DOHH2 (cell line): ENCODE results near the gene TMEM82.

Experiments
- H3F3A ChIP-seq: fragments of 200-600 bp; sonication (generic), shearing (Covaris generic); 2 replicates; pipeline ENCODE4 v1.6.0; 2016; ENCODE audit warnings: antibody characterized with exemption, mild to moderate bottlenecking; ENCODE audit not compliant: control insufficient read depth, insufficient read depth
- H3K27ac ChIP-seq: fragments of 200-600 bp; sonication (generic); 2 replicates; pipeline ENCODE4 v1.5.1; 2014; ENCODE audit warnings: low read depth, mild to moderate bottlenecking, low read length, moderate library complexity
- H3K27me3 ChIP-seq: fragments of 200-600 bp; sonication (generic); 2 replicates; pipeline ENCODE4 v1.6.1; 2014; ENCODE audit warnings: mild to moderate bottlenecking, low read length, mixed read lengths; ENCODE audit not compliant: control insufficient read depth
- H3K36me3 ChIP-seq: fragments of 200-600 bp; sonication (generic); 2 replicates; pipeline ENCODE4 v1.6.1; 2014; ENCODE audit warnings: mild to moderate bottlenecking, low read length, moderate library complexity, mixed read lengths; ENCODE audit not compliant: control insufficient read depth
- H3K4me1 ChIP-seq: fragments of 200-600 bp; sonication (generic); 2 replicates; pipeline ENCODE4 v1.6.1; 2014; ENCODE audit warnings: mild to moderate bottlenecking, low read length, mixed read lengths; ENCODE audit not compliant: control insufficient read depth
- H3K4me2 ChIP-seq: fragments of 200-600 bp; sonication (generic); 2 replicates; pipeline ENCODE4 v1.6.0; 2014; ENCODE audit warnings: mild to moderate bottlenecking, low read length, moderate library complexity
- H3K4me3 ChIP-seq: fragments of 200-600 bp; sonication (generic); 2 replicates; pipeline ENCODE4 v1.5.1; 2014; ENCODE audit warnings: mild to moderate bottlenecking, low read length, mixed read lengths
- H3K79me2 ChIP-seq: fragments of 200-600 bp; sonication (generic); 2 replicates; pipeline ENCODE4 v1.6.1; 2014; ENCODE audit warnings: mild to moderate bottlenecking, low read length, mixed read lengths; ENCODE audit not compliant: control insufficient read depth
- H3K9me2 ChIP-seq: fragments of 200-600 bp; sonication (generic); replicated peaks from 2 replicates; pipeline ENCODE4 v1.6.1; 2014; ENCODE audit warnings: mild to moderate bottlenecking, low read length, mixed read lengths; ENCODE audit not compliant: control insufficient read depth
- H3K9me3 ChIP-seq: fragments of 200-600 bp; sonication (generic); 2 replicates; pipeline ENCODE4 v1.6.1; 2014; ENCODE audit warnings: antibody characterized with exemption, low read length, mixed read lengths; ENCODE audit not compliant: control insufficient read depth, insufficient read depth
- H4K20me1 ChIP-seq: fragments of 200-600 bp; sonication (generic); 2 replicates; pipeline ENCODE4 v1.6.0; 2014; ENCODE audit warnings: low read depth, mild to moderate bottlenecking, antibody characterized with exemption, low read length, moderate library complexity; ENCODE audit not compliant: control insufficient read depth, insufficient read depth
- EZH2phosphoT487 ChIP-seq: fragments of 200-600 bp; sonication (generic); IDR thresholded peaks from 2 replicates; pipeline ENCODE4 v1.6.1; 2017; ENCODE audit warnings: borderline replicate concordance, mild to moderate bottlenecking, antibody characterized with exemption, low read length, moderate library complexity, mixed read lengths
- TF ChIP-seq, protein P1 (sequence below): fragments of 200-600 bp; sonication (generic); IDR thresholded peaks from one replicate; pipeline ENCODE4 v1.5.1; 2014; ENCODE audit warnings: antibody characterized with exemption, mild to moderate bottlenecking, low read depth, low read length; ENCODE audit not compliant: poor library complexity, severe bottlenecking

Gene TMEM82

GRCh38 chr1:15742339-15742801, at the start of gene TMEM82:
Gene TMEM82 (plus strand): TSS chr1:15742499. CDS start chr1:15742560, 61 bp downstream.
- no peaks in the 10 kb centered on the region for H3K36me3 ChIP-seq
- no peaks in the 10 kb centered on the region for H3K27me3 ChIP-seq
- no peak for TF ChIP-seq EZH2phosphoT487
- TF ChIP-seq, protein P1, sequence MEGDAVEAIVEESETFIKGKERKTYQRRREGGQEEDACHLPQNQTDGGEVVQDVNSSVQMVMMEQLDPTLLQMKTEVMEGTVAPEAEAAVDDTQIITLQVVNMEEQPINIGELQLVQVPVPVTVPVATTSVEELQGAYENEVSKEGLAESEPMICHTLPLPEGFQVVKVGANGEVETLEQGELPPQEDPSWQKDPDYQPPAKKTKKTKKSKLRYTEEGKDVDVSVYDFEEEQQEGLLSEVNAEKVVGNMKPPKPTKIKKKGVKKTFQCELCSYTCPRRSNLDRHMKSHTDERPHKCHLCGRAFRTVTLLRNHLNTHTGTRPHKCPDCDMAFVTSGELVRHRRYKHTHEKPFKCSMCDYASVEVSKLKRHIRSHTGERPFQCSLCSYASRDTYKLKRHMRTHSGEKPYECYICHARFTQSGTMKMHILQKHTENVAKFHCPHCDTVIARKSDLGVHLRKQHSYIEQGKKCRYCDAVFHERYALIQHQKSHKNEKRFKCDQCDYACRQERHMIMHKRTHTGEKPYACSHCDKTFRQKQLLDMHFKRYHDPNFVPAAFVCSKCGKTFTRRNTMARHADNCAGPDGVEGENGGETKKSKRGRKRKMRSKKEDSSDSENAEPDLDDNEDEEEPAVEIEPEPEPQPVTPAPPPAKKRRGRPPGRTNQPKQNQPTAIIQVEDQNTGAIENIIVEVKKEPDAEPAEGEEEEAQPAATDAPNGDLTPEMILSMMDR, result no peak
- H3K9me3 ChIP-seq, result no peaks in the 10 kb centered on the region
- H3K9me2 ChIP-seq, result no peaks in the 10 kb centered on the region
- H3K27ac ChIP-seq, result no peak within 1 kb of the TSS
- H3K79me2 ChIP-seq, result no peaks in the 10 kb centered on the region
- no peaks in the 10 kb centered on the region for H3F3A ChIP-seq
- no peak within 1 kb of the TSS for H3K4me2 ChIP-seq
- H3K4me3 ChIP-seq, result no peak within 1 kb of the TSS
- no peaks in the 10 kb centered on the region for H3K4me1 ChIP-seq
- H4K20me1 ChIP-seq, result no peaks in the 10 kb centered on the region

GRCh38 chr1:15693371-15693770, 48.9 kb upstream of the TMEM82 start:
- Histone ChIP-seq H3K9me2 (no peaks in the 10 kb centered on the region), H3K27me3 (no peaks in the 10 kb centered on the region), H3K9me3 (no peaks in the 10 kb centered on the region), H3K36me3 (peaks cover 4% of the 10 kb centered on the region; the same call in 1 of the 2 replicates), H3K27ac (no peak overlapping the region), H3K4me1 (peaks cover 23% of the 10 kb centered on the region), H3K4me3 (no peak overlapping the region), H3F3A (peaks cover 10% of the 10 kb centered on the region; the same call in 1 of the 2 replicates), H4K20me1 (0 out of 2 replicates have a peak, but pooled peaks cover 2% of the 10 kb centered on the region), H3K4me2 (no peak overlapping the region), H3K79me2 (peaks cover 71% of the 10 kb centered on the region)
- TF ChIP-seq, protein P1, result no peak
- no peak for TF ChIP-seq EZH2phosphoT487

DNA sequence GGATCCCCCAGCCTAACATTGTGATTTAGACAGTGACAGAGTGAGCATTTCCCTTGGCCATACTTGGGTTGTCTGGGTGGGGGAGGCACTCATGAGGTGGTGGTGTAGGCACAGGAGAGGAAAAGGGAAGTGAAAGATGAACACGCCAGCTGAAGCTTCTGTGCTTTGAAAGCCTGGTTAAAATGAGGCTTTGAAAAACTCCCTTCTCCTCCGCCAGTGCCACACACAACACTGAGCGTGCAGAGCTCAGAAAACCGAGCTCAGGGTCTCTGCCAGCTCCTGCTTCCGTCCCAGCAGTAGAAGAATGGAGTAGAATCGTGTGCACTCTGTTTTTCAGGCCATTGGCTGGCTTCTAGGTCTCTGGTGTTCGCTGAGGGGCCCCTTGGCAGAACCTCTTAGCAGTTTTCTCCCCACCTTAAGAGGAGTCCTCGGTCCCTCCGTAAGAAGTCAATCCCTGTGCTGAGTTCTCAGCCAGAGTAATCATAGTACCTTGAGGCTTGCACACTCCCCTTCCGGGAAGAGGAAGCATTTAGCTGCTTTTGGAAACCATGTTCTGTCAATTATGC, 45.3 kb upstream of the TMEM82 start:
- no peaks in the 10 kb centered on the region for H3K27me3 ChIP-seq
- peak overlapping the region; percentile 88 for H3K27ac ChIP-seq
- peak overlapping the region; percentile 66 for H3K4me3 ChIP-seq
- 0 out of 2 replicates have a peak, but pooled peaks cover 2% of the 10 kb centered on the region for H4K20me1 ChIP-seq
- peaks cover 4% of the 10 kb centered on the region; the same call in 1 of the 2 replicates for H3K36me3 ChIP-seq
- TF ChIP-seq, protein P1, result no peak
- TF ChIP-seq EZH2phosphoT487, result no peak
- H3F3A ChIP-seq, result peaks cover 10% of the 10 kb centered on the region; the same call in 1 of the 2 replicates
- H3K79me2 ChIP-seq, result peaks cover 65% of the 10 kb centered on the region
- peak overlapping the region; percentile 72 for H3K4me2 ChIP-seq
- no peaks in the 10 kb centered on the region for H3K9me3 ChIP-seq
- H3K4me1 ChIP-seq, result peaks cover 40% of the 10 kb centered on the region
- H3K9me2 ChIP-seq, result no peaks in the 10 kb centered on the region
